Mammary epithelial cell (primary cell): ENCODE results near the gene BTBD16.

Source experiments
- EZH2 ChIP-seq: IDR thresholded peaks from 2 replicates; pipeline ENCODE4 v1.6.1; 2012; ENCODE audit warnings: low read length, inconsistent platforms, borderline replicate concordance
- TF ChIP-seq, protein P1 (sequence below), 2 donors: IDR thresholded peaks in 1 of 2; conservative IDR thresholded peaks in 1 of 2; 2 replicates each; pipeline ENCODE4 v1.5.1; 2011 to 2012; ENCODE audit warnings: inconsistent platforms in 2 of 2, low read length in 2 of 2, mild to moderate bottlenecking in 2 of 2, control low read depth in 1 of 2, low read depth in 1 of 2; ENCODE audit not compliant: insufficient read depth in 1 of 2; ENCODE audit errors: extremely low read depth in 1 of 2

GRCh38 chr10:122234416-122234815, 36.7 kb upstream of the BTBD16 start:
- TF ChIP-seq, protein P1, sequence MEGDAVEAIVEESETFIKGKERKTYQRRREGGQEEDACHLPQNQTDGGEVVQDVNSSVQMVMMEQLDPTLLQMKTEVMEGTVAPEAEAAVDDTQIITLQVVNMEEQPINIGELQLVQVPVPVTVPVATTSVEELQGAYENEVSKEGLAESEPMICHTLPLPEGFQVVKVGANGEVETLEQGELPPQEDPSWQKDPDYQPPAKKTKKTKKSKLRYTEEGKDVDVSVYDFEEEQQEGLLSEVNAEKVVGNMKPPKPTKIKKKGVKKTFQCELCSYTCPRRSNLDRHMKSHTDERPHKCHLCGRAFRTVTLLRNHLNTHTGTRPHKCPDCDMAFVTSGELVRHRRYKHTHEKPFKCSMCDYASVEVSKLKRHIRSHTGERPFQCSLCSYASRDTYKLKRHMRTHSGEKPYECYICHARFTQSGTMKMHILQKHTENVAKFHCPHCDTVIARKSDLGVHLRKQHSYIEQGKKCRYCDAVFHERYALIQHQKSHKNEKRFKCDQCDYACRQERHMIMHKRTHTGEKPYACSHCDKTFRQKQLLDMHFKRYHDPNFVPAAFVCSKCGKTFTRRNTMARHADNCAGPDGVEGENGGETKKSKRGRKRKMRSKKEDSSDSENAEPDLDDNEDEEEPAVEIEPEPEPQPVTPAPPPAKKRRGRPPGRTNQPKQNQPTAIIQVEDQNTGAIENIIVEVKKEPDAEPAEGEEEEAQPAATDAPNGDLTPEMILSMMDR (conservative IDR thresholded peaks at IDR 0.05 in 1 of 2, IDR thresholded peaks at IDR 0.05 in 1 of 2; ENCODE audit: extremely low read depth in 1 of 2, insufficient read depth in 1 of 2, low read depth in 1 of 2, low read length in 2 of 2) = no peak
- no peak for TF ChIP-seq EZH2
